Endodermal cell (in vitro differentiated cells): ENCODE data around the gene CLHC1. TPM values are rescaled to one million over a fixed set of nuclear protein-coding genes. Genes with fewer than 3 reads are reported as not detected.

Experiments
- DNase-seq: peaks from one replicate; pipeline ENCODE4 v3.0.0-alpha.2; 2017
- H3K27ac ChIP-seq: 2 replicates; pipeline ENCODE4 v1.5.1; 2013; ENCODE audit warnings: mild to moderate bottlenecking, low read depth, low read length, moderate library complexity
- H3K27me3 ChIP-seq: 2 replicates; pipeline ENCODE4 v1.6.1; 2013; ENCODE audit warnings: mild to moderate bottlenecking, low read length, moderate library complexity; ENCODE audit not compliant: insufficient read depth, control insufficient read depth, poor library complexity, severe bottlenecking
- H3K36me3 ChIP-seq: 2 replicates; pipeline ENCODE4 v1.7.0; 2013; ENCODE audit warnings: mild to moderate bottlenecking, low read length, moderate library complexity; ENCODE audit not compliant: control insufficient read depth, insufficient read depth
- H3K4me1 ChIP-seq: one replicate; pipeline ENCODE4 v1.7.0; 2013; ENCODE audit warnings: low read length; ENCODE audit not compliant: control insufficient read depth, insufficient read depth
- H3K4me3 ChIP-seq: 2 replicates; pipeline ENCODE4 v1.5.1; 2013; ENCODE audit warnings: mild to moderate bottlenecking, low read length, moderate library complexity
- H3K9ac ChIP-seq: 2 replicates; pipeline ENCODE4 v1.6.1; 2013; ENCODE audit warnings: mild to moderate bottlenecking, low read length, moderate library complexity; ENCODE audit not compliant: poor library complexity, severe bottlenecking; ENCODE audit errors: extremely low read depth
- H3K9me3 ChIP-seq: 2 replicates; pipeline ENCODE4 v1.6.1; 2013; ENCODE audit warnings: mild to moderate bottlenecking, low read length, moderate library complexity; ENCODE audit not compliant: control insufficient read depth
- H3K27ac Mint-ChIP-seq: 2 replicates; pipeline ENCODE4 v1.8.0; 2020; ENCODE audit warnings: mixed read lengths
- H3K27me3 Mint-ChIP-seq: 2 replicates; pipeline ENCODE4 v1.8.0; 2021; ENCODE audit warnings: mild to moderate bottlenecking, mixed read lengths; ENCODE audit not compliant: insufficient read depth
- H3K36me3 Mint-ChIP-seq: 2 replicates; pipeline ENCODE4 v1.8.0; 2020; ENCODE audit warnings: low read depth, mixed read lengths
- H3K4me1 Mint-ChIP-seq: 2 replicates; pipeline ENCODE4 v1.8.0; 2020; ENCODE audit warnings: mixed read lengths
- H3K4me3 Mint-ChIP-seq: 2 replicates; pipeline ENCODE4 v1.8.0; 2020; ENCODE audit warnings: mild to moderate bottlenecking, moderate library complexity, mixed read lengths
- H3K9me3 Mint-ChIP-seq: 2 replicates; pipeline ENCODE4 v1.8.0; 2020; ENCODE audit warnings: mild to moderate bottlenecking, mixed read lengths
- WGBS, 2 experiments: methylation state at CpG; one replicate each; pipeline versions ENCODE4 v1.1.5 to v1.1.7; 2013; ENCODE audit warnings: missing lambda C conversion rate in 2 of 2, mixed read lengths in 1 of 2; ENCODE audit not compliant: insufficient coverage in 1 of 2, insufficient read length in 1 of 2; 5-methylcytosine and 5-hydroxymethylcytosine counted together
- total RNA-seq, 2 donors: library from RNA; stranded (reverse); fragmentation: NEBNext Ultra II Directional in 1 of 2; extraction: Animal tissue kit (Norgen Biotek cat#: 25700) in 1 of 2; gene quantifications; 2 replicates in 1 of 2; 3 replicates in 1 of 2; pipeline ENCODE4 v1.2.1, GENCODE V29; 2021
- TF ChIP-seq, protein P1 (sequence below): fragments of 200-600 bp; sonication (generic); conservative IDR thresholded peaks from 2 replicates; pipeline ENCODE4 v1.5.0; 2021; ENCODE audit warnings: antibody characterized with exemption, mild to moderate bottlenecking

Gene CLHC1
- total RNA-seq, 2 donors from 2014 or later = 15.4 to 17.9 TPM

DNA sequence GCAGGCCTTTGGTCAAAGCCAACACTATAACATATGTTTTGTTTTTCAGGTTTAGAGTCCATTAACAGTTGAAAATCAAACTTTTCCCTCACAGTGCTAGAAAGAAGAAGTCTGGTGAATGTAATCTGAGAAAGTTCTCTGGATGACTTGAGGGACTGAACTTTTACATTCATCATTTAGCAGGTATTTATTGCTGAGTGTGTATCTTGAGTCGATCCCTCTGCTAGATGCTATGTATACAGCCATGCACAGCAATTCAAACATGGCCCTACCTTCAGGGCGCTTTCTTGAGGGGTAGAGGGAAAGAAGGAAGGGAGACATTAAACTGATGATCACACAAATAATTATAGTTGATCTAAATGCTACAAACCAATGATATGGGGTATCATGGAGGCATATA, 89.6 kb downstream of the CLHC1 start:
- DNase-seq = peak; percentile 5
- H3K27me3 Mint-ChIP-seq = peaks cover 6% of the 10 kb centered on the region
- WGBS, 2 experiments = 93% methylated on average over 2 of the region's 2 CpGs; no CpG with 5 or more reads in 1 of the 2 experiments
- peaks cover 53% of the 10 kb centered on the region for H3K4me1 Mint-ChIP-seq
- Histone ChIP-seq H3K36me3 (no peaks in the 10 kb centered on the region), H3K4me3 (no peak overlapping the region), H3K27ac (no peak overlapping the region), H3K9me3 (no peaks in the 10 kb centered on the region), H3K27me3 (no peaks in the 10 kb centered on the region), H3K9ac (no peak overlapping the region), H3K4me1 (peaks cover 13% of the 10 kb centered on the region)
- no peak overlapping the region for H3K4me3 Mint-ChIP-seq
- no peak overlapping the region for H3K27ac Mint-ChIP-seq
- no peaks in the 10 kb centered on the region for H3K36me3 Mint-ChIP-seq
- H3K9me3 Mint-ChIP-seq = no peaks in the 10 kb centered on the region
- TF ChIP-seq, protein P1, sequence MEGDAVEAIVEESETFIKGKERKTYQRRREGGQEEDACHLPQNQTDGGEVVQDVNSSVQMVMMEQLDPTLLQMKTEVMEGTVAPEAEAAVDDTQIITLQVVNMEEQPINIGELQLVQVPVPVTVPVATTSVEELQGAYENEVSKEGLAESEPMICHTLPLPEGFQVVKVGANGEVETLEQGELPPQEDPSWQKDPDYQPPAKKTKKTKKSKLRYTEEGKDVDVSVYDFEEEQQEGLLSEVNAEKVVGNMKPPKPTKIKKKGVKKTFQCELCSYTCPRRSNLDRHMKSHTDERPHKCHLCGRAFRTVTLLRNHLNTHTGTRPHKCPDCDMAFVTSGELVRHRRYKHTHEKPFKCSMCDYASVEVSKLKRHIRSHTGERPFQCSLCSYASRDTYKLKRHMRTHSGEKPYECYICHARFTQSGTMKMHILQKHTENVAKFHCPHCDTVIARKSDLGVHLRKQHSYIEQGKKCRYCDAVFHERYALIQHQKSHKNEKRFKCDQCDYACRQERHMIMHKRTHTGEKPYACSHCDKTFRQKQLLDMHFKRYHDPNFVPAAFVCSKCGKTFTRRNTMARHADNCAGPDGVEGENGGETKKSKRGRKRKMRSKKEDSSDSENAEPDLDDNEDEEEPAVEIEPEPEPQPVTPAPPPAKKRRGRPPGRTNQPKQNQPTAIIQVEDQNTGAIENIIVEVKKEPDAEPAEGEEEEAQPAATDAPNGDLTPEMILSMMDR = no peak

DNA sequence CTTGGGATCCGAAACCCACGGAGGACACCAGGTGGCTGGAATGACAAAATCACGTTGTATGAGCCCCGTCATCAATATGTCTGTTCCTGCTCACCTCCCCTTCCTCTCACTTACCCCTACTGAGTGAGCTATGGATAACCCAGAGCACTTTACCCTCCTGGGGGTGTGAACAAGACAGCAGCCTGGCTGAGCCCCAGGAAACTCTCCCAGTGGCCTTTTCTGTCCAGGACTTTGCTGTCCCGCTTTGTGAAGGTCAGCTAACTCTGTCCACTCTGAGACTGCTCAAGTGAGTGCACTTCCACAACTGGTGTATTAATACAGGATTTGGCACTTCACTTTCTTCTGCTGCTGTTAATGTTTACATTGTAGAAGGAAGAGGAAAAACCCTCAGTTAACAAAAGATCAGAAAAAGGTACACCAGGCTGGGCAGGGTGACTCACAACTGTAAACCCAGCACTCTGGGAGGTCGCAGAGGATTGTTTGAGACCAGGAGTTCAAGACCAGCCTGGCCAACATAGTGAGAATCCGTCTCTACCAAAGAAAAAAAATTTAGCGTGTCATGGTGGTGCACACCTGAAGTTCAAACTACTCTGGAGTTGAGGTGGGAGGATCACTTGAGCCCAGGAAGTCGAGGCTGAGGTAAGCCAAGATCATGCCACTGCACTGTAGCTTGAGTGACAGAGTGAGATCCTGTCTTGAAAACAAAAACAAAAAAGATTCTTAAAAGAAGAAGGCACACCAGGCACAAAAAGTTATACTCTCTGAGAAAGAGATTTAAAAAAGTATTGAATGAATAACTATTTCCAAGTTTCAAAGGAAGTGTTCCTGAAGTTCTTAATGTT, 90.3 kb downstream of the CLHC1 start:
- DNase-seq = peak; percentile 36
- H3K4me1 ChIP-seq = peaks cover 13% of the 10 kb centered on the region
- H3K9ac ChIP-seq = no peak overlapping the region
- H3K4me3 ChIP-seq = no peak overlapping the region
- H3K4me1 Mint-ChIP-seq = peaks cover 57% of the 10 kb centered on the region
- peak overlapping the region; percentile 50 for H3K27ac Mint-ChIP-seq
- no peak overlapping the region for H3K4me3 Mint-ChIP-seq
- 81 to 92% methylated on average over 7 to 9 of the region's 9 CpGs for WGBS, 2 experiments
- TF ChIP-seq, protein P1 = no peak
- peaks cover under 1% of the 10 kb centered on the region for H3K27me3 Mint-ChIP-seq
- no peak overlapping the region for H3K27ac ChIP-seq
- H3K9me3 ChIP-seq = no peaks in the 10 kb centered on the region
- no peaks in the 10 kb centered on the region for H3K36me3 ChIP-seq
- H3K27me3 ChIP-seq = no peaks in the 10 kb centered on the region
- H3K9me3 Mint-ChIP-seq = no peaks in the 10 kb centered on the region
- no peaks in the 10 kb centered on the region for H3K36me3 Mint-ChIP-seq

DNA sequence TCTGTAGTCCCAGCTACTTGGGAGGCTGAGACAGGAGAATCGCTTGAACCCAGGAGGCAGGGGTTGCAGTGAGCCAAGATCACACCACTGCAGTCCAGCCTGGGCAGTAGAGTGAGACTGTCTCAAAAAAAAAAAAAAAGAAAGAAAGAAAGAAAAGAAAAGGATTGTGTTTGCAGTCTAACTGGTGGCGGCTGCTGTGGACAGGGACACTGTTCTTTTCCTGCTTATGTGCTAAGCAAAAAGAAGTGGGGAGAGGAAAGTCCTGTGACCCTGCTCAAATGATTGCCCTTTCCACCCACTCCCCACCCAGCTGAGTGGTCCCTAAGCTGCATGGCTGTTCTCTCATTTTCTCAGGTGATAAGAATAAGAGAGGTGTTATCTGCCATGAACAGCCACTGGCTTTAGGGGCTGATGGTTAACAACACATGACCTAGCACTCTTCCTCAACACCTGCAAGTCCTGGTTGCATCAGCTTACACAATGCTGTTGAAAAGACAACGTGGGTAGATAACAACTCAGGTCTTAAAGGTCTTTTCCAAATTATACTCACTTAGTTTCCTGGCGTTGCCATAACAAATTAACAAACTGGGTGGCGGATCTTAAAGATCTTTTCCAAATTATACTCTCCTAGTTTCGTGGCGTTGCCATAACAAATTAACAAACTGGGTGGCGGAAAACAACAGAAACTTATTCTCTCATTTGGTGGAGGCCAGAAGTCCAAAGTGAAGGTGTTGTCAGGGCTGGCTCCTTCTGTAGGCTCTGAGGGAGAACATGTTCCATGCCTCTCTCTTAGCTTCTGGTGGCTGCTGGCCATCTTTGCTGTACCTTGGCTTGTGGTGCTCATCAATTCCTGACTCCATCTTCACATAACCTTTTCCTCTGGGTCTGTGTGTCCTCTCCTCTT, 91.5 kb downstream of the CLHC1 start:
- Mint-ChIP-seq H3K4me1 (peaks cover 59% of the 10 kb centered on the region), H3K27ac (peak overlapping the region; percentile 31), H3K27me3 (no peaks in the 10 kb centered on the region), H3K4me3 (no peak overlapping the region), H3K9me3 (no peaks in the 10 kb centered on the region), H3K36me3 (no peaks in the 10 kb centered on the region)
- WGBS, 2 experiments = 84 to 89% methylated on average over 7 to 8 of the region's 8 CpGs
- Histone ChIP-seq H3K4me1 (peaks cover 13% of the 10 kb centered on the region), H3K4me3 (no peak overlapping the region), H3K36me3 (no peaks in the 10 kb centered on the region), H3K9me3 (no peaks in the 10 kb centered on the region), H3K9ac (peak overlapping the region; percentile 12), H3K27me3 (no peaks in the 10 kb centered on the region), H3K27ac (no peak overlapping the region)
- peak; percentile 31 for DNase-seq
- TF ChIP-seq, protein P1 = no peak
